ENCODE results near the gene MX2. TPM values are rescaled to one million over a fixed set of nuclear protein-coding genes. Genes with fewer than 3 reads are reported as not detected.
"Not testable (repeated sequence)": the region's sequence is repeated elsewhere in the genome, so short reads cannot be mapped to it uniquely, and the experiment has no call there.

The MX2 gene
- total RNA-seq, 1 donor from 2014 or later, result 0.40 TPM

GRCh38 chr21:41411449-41412089, 49.7 kb downstream of the MX2 start:
- DNase-seq (ENCODE audit: low read depth in 2 of 2), result peak; percentile 11 to 35

GRCh38 chr21:41417505-41417904, 55.7 kb downstream of the MX2 start:
- not testable (repeated sequence) for DNase-seq (ENCODE audit: low read depth in 2 of 2)

GRCh38 chr21:41418393-41418792, 56.6 kb downstream of the MX2 start:
- no peak for DNase-seq (ENCODE audit: low read depth in 2 of 2)

GRCh38 chr21:41418956-41419680, 57.3 kb downstream of the MX2 start:
- DNase-seq (ENCODE audit: low read depth in 2 of 2), result no peak

- peak; percentile 84 to 89 for DNase-seq (ENCODE audit: low read depth in 2 of 2)
These were observed 58.4 kb downstream of the MX2 start for GRCh38 chr21:41419921-41420862.

GRCh38 chr21:41420998-41421397, 59.2 kb downstream of the MX2 start:
- not testable (repeated sequence) for DNase-seq (ENCODE audit: low read depth in 2 of 2)

GRCh38 chr21:41422546-41423304, 60.9 kb downstream of the MX2 start:
- DNase-seq (ENCODE audit: low read depth in 2 of 2), result no peak

- DNase-seq (ENCODE audit: low read depth in 2 of 2), result not testable (repeated sequence)
These were observed 61.4 kb downstream of the MX2 start for GRCh38 chr21:41423305-41423636.

GRCh38 chr21:41425588-41425953, 63.7 kb downstream of the MX2 start:
- no peak for DNase-seq (ENCODE audit: low read depth in 2 of 2)

- peak; percentile 52 to 73 for DNase-seq (ENCODE audit: low read depth in 2 of 2)
These were observed 64.3 kb downstream of the MX2 start, which contains the start of gene MX1 for GRCh38 chr21:41425954-41426675. Gene MX1 (plus strand): TSS chr21:41426239. CDS start chr21:41432071, 5,832 bp downstream.

- no peak for DNase-seq (ENCODE audit: low read depth in 2 of 2)
These were observed 65.0 kb downstream of the MX2 start for GRCh38 chr21:41426676-41427404.

- no peak for DNase-seq (ENCODE audit: low read depth in 2 of 2)
These were observed 65.7 kb downstream of the MX2 start for GRCh38 chr21:41427556-41427955.

- DNase-seq (ENCODE audit: low read depth in 2 of 2), result no peak
These were observed 66.5 kb downstream of the MX2 start for GRCh38 chr21:41428311-41428710.

- DNase-seq (ENCODE audit: low read depth in 2 of 2), result no peak
These were observed 67.0 kb downstream of the MX2 start for GRCh38 chr21:41428847-41429246.

GRCh38 chr21:41429305-41429704, 67.5 kb downstream of the MX2 start:
- DNase-seq (ENCODE audit: low read depth in 2 of 2), result no peak

GRCh38 chr21:41429925-41430491, 68.2 kb downstream of the MX2 start:
- DNase-seq (ENCODE audit: low read depth in 2 of 2), result no peak

GRCh38 chr21:41431788-41432548, 70.1 kb downstream of the MX2 start:
- DNase-seq (ENCODE audit: low read depth in 2 of 2), result no peak

GRCh38 chr21:41432562-41433460, 71.0 kb downstream of the MX2 start:
- DNase-seq (ENCODE audit: low read depth in 2 of 2), result no peak
